Coronary artery (tissue), 2 donors: Measurements from ENCODE around the gene STAC.
"Not testable (repeated sequence)": the region's sequence is repeated elsewhere in the genome, so short reads cannot be mapped to it uniquely, and the experiment has no call there.

Experiments used
- DNase-seq: peaks from one replicate; pipeline ENCODE4 v3.0.0-alpha.2; 2017; ENCODE audit warnings: low spot score
- H3K27ac ChIP-seq, 2 donors: fragments of 200-600 bp; sonication (generic); one replicate each; pipeline ENCODE4 v1.5.1; 2016 to 2019
- H3K4me3 ChIP-seq: fragments of 200-600 bp; sonication (generic); 2 replicates; pipeline ENCODE4 v1.5.1; 2016; ENCODE audit warnings: mild to moderate bottlenecking, moderate library complexity
- TF ChIP-seq, protein P1 (sequence below): fragments of 200-600 bp; sonication (generic); IDR thresholded peaks from one replicate; pipeline ENCODE4 v1.5.1; 2019; ENCODE audit warnings: antibody characterized with exemption

STAC gene

GRCh38 chr3:36557021-36557707 lies 176.9 kb downstream of the STAC start:
- no peak overlapping the region for H3K27ac ChIP-seq
- no peak for DNase-seq
- H3K4me3 ChIP-seq, result no peak overlapping the region
- TF ChIP-seq, protein P1, sequence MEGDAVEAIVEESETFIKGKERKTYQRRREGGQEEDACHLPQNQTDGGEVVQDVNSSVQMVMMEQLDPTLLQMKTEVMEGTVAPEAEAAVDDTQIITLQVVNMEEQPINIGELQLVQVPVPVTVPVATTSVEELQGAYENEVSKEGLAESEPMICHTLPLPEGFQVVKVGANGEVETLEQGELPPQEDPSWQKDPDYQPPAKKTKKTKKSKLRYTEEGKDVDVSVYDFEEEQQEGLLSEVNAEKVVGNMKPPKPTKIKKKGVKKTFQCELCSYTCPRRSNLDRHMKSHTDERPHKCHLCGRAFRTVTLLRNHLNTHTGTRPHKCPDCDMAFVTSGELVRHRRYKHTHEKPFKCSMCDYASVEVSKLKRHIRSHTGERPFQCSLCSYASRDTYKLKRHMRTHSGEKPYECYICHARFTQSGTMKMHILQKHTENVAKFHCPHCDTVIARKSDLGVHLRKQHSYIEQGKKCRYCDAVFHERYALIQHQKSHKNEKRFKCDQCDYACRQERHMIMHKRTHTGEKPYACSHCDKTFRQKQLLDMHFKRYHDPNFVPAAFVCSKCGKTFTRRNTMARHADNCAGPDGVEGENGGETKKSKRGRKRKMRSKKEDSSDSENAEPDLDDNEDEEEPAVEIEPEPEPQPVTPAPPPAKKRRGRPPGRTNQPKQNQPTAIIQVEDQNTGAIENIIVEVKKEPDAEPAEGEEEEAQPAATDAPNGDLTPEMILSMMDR, result no peak

DNA sequence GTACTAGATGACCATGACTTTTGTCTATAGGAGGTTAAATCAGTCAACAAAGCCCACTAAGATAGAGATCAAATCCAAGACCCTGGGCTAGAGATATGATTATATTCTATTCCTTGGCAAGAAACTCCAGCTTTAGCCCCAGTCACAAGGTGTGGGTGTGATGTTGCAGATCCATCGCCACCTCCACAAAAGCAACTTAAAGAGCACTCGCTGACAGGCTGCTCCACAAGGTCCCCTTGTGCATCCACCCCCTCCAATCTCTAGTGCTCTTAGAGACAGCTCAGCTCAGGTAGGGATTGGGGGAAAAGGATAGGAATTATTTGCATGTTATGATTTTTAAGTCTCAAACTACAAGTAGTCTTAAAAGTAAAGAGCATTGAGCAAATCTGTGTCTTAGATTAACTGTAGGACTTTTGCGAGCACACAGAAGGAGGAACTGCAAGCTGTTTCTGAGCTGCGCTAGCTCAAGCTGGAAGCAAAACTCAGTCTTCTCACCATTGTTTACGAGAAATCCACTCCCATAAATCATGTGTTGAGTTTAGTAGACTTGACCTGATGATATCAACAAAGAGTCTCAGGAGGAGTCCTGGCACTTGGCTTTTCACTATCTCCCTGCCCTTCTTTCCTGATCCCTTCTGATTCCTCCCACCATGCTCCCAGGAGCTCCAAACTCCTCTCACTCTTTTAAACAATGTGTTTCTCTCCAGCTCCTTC lies 177.6 kb downstream of the STAC start:
- Histone ChIP-seq H3K4me3 (no peak overlapping the region), H3K27ac (no peak overlapping the region)
- TF ChIP-seq, protein P1, result no peak
- no peak for DNase-seq

DNA sequence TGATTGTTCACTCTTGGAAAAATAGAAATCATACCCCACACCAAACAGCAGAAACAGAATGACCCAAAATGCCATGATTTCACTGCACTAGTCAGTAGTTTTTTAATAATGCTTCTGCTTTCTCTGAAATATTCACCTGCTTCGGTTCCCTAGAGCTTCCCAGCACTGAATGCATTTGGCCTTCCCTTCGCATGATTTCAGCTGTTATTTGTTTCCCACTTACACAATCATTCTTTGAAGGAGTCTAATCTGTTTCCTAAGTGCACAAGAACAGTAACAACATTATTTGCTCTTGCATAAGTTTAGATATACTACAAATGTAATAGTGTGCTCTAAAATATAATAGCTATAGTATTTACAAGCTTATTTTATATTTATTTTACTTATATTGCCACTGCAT lies 178.7 kb downstream of the STAC start:
- TF ChIP-seq, protein P1, result no peak
- Histone ChIP-seq H3K4me3 (no peak overlapping the region), H3K27ac (no peak overlapping the region)
- no peak for DNase-seq

DNA sequence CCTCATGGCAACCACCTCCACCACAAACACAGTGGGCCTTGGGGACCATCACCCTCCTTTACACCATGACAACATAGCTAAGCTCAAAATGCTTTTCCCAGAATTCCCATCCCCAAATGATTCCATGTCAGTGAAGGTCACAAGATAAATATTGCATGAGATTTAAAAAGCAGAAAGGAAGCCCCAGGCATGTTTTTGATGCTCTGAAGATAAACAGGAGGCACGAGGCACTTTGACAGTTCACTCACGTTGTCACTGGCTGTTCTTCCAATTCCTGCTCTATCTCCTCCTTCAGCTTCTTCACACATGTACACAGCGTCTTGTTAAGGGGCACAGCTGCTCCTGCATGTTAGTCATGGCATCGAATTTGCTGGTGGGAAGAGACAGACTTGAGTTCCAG lies 180.4 kb downstream of the STAC start:
- Histone ChIP-seq H3K4me3 (no peak overlapping the region), H3K27ac (no peak overlapping the region)
- DNase-seq, result no peak
- TF ChIP-seq, protein P1, result no peak

GRCh38 chr3:36561601-36562000 lies 181.3 kb downstream of the STAC start:
- Histone ChIP-seq H3K27ac (no peak overlapping the region), H3K4me3 (no peak overlapping the region)
- TF ChIP-seq, protein P1, result no peak
- no peak for DNase-seq

DNA sequence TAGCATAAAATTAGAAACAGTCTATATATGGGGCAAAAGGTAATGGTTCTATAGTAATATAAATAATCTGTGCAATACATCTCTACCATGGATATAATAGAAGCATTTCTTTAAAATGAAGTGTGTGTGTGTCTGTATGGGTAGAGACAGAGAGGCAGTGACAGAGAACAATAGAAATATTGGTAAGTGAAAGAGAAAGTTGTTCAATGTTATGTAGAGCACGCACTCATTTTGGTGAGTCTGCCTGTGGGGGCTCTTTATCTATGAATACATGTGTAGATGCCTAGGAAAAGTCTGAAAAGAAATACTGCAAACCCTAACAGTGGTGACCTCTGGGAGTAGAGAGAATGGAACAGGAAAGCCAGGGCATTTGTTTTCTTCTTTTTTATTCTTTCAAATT lies 182.6 kb downstream of the STAC start:
- no peak overlapping the region for H3K27ac ChIP-seq
- TF ChIP-seq, protein P1, result no peak
- no peak for DNase-seq

GRCh38 chr3:36575241-36575640 lies 194.9 kb downstream of the STAC start:
- TF ChIP-seq, protein P1, result no peak
- Histone ChIP-seq H3K27ac (no peak overlapping the region), H3K4me3 (no peak overlapping the region)
- DNase-seq, result no peak

More for the DNA sequence above, 182.6 kb downstream of the STAC start:
- no peak overlapping the region for H3K4me3 ChIP-seq

DNA sequence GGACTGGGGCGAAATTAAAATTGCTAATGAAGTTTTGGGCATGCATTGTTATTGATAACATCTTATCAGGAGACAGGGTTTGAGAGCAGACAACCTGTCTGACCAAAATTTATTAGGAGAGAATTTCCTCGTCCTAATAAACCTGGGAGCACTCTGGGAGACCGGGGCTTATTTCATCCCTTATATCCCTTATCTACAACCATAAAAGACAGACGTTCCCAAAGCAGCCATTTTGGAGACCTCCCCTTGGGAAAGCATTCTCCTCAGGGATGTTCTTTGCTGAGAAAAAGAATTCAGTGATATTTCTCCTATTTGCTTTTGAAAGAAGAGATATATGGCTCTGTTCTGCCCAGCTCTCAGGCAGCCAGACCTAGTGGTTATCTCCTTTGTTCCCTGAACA lies 198.1 kb downstream of the STAC start:
- H3K4me3 ChIP-seq, H3K27ac ChIP-seq, DNase-seq: not testable (repeated sequence)
